CD14-positive monocyte (primary cell): Measurements from ENCODE around the gene IGSF8. TPM values are rescaled to one million over a fixed set of nuclear protein-coding genes. Genes with fewer than 3 reads are reported as not detected.

Experiments used
- DNase-seq, 3 donors: peaks; one replicate each; pipeline ENCODE4 v3.0.0-alpha.2; 2011 to 2022
- H2AFZ ChIP-seq: 2 replicates; pipeline ENCODE4 v1.6.0; 2012; ENCODE audit warnings: mild to moderate bottlenecking, low read depth, low read length, inconsistent platforms; ENCODE audit not compliant: insufficient read depth, poor library complexity, severe bottlenecking
- H3K27ac ChIP-seq, 2 donors: 1 replicate in 1 of 2; 2 replicates in 1 of 2; pipeline ENCODE4 v1.5.1; 2012 to 2013; ENCODE audit warnings: low read length in 2 of 2, control low read depth in 1 of 2, inconsistent platforms in 1 of 2, low read depth in 1 of 2, mild to moderate bottlenecking in 1 of 2
- H3K27me3 ChIP-seq, 2 donors: one replicate each; pipeline versions ENCODE4 v1.6.0 to v1.6.1; 2011 to 2013; ENCODE audit warnings: low read length in 2 of 2; ENCODE audit not compliant: control insufficient read depth in 2 of 2, insufficient read depth in 2 of 2
- H3K36me3 ChIP-seq, 2 donors: replicated peaks in 1 of 2; 1 replicate in 1 of 2; 2 replicates in 1 of 2; pipeline versions ENCODE4 v1.5.1 to v1.6.1; 2012 to 2013; ENCODE audit warnings: low read length in 2 of 2, control low read depth in 1 of 2, inconsistent platforms in 1 of 2, mild to moderate bottlenecking in 1 of 2; ENCODE audit not compliant: insufficient read depth in 2 of 2, control insufficient read depth in 1 of 2
- H3K4me1 ChIP-seq, 2 donors: 1 replicate in 1 of 2; 2 replicates in 1 of 2; pipeline versions ENCODE4 v1.5.1 to v1.6.1; 2012 to 2013; ENCODE audit warnings: low read length in 2 of 2, control low read depth in 1 of 2, inconsistent platforms in 1 of 2, mild to moderate bottlenecking in 1 of 2, moderate library complexity in 1 of 2; ENCODE audit not compliant: insufficient read depth in 2 of 2, control insufficient read depth in 1 of 2
- H3K4me2 ChIP-seq: replicated peaks from 2 replicates; pipeline ENCODE3; 2012; ENCODE audit warnings: low read length, moderate library complexity, mild to moderate bottlenecking; ENCODE audit not compliant: poor library complexity, severe bottlenecking; ENCODE audit errors: extremely low read depth
- H3K4me3 ChIP-seq, 3 experiments: fragments of 200-600 bp in 1 of 3; sonication (generic) in 1 of 3; replicated peaks in 1 of 3; 1 replicate in 2 of 3; 2 replicates in 1 of 3; pipeline ENCODE4 v1.5.1; 2011 to 2013; ENCODE audit warnings: low read length in 3 of 3, mild to moderate bottlenecking in 3 of 3, control low read depth in 2 of 3, low read depth in 2 of 3, inconsistent platforms in 1 of 3, moderate library complexity in 1 of 3
- H3K79me2 ChIP-seq: 2 replicates; pipeline ENCODE4 v1.6.0; 2012; ENCODE audit warnings: mild to moderate bottlenecking, control low read depth, inconsistent platforms, low read length, moderate library complexity; ENCODE audit not compliant: insufficient read depth
- H3K9ac ChIP-seq: 2 replicates; pipeline ENCODE4 v1.6.0; 2017; ENCODE audit warnings: low read length, mild to moderate bottlenecking; ENCODE audit not compliant: insufficient read depth, poor library complexity, severe bottlenecking
- H3K9me3 ChIP-seq, 2 donors: replicated peaks in 1 of 2; 1 replicate in 1 of 2; 2 replicates in 1 of 2; pipeline versions ENCODE4 v1.5.1 to v1.6.1; 2012 to 2013; ENCODE audit warnings: low read length in 2 of 2, control low read depth in 1 of 2; ENCODE audit not compliant: control insufficient read depth in 1 of 2, insufficient read depth in 1 of 2
- H4K20me1 ChIP-seq: 2 replicates; pipeline ENCODE4 v1.6.0; 2012; ENCODE audit warnings: mild to moderate bottlenecking, low read length, control low read depth, moderate library complexity; ENCODE audit not compliant: insufficient read depth
- H3K27ac Mint-ChIP-seq, 7 donors: one replicate each; pipeline ENCODE4 v1.8.0; 2020; ENCODE audit warnings: mild to moderate bottlenecking in 7 of 7, mixed read lengths in 7 of 7, moderate library complexity in 6 of 7, inconsistent platforms in 2 of 7
- H3K27me3 Mint-ChIP-seq, 3 donors: one replicate each; pipeline ENCODE4 v1.8.0; 2021 to 2022; ENCODE audit warnings: low read depth in 3 of 3, mild to moderate bottlenecking in 3 of 3, mixed read lengths in 3 of 3, moderate library complexity in 3 of 3, inconsistent platforms in 1 of 3
- H3K36me3 Mint-ChIP-seq, 2 donors: one replicate each; pipeline ENCODE4 v1.8.0; 2020; ENCODE audit warnings: mixed read lengths in 2 of 2, inconsistent platforms in 1 of 2, mild to moderate bottlenecking in 1 of 2
- H3K4me1 Mint-ChIP-seq: one replicate; pipeline ENCODE4 v1.8.0; 2020; ENCODE audit warnings: mild to moderate bottlenecking, mixed read lengths
- H3K4me3 Mint-ChIP-seq, 2 donors: one replicate each; pipeline ENCODE4 v1.8.0; 2020; ENCODE audit warnings: mild to moderate bottlenecking in 2 of 2, mixed read lengths in 2 of 2, moderate library complexity in 1 of 2
- H3K9me3 Mint-ChIP-seq, 7 donors: one replicate each; pipeline ENCODE4 v1.8.0; 2020 to 2022; ENCODE audit warnings: mixed read lengths in 7 of 7, mild to moderate bottlenecking in 6 of 7, moderate library complexity in 6 of 7, inconsistent platforms in 2 of 7
- WGBS: methylation state at CpG from one replicate; pipeline ENCODE4 v1.1.5; 2013; ENCODE audit warnings: missing lambda C conversion rate; ENCODE audit not compliant: insufficient coverage; 5-methylcytosine and 5-hydroxymethylcytosine counted together
- intact Hi-C, 2 donors: fragments of 100-400 bp; cut with micrococcal nuclease; formaldehyde crosslinking; loops; one replicate each; pipeline versions ENCODE4 v1.15.0 to v1.15.1; 2023
- polyA plus RNA-seq, 3 donors: library from polyadenylated mRNA; depleted of rRNA in 1 of 3; unstranded in 2 of 3; stranded (reverse) in 1 of 3; fragments of 300-500 nt in 2 of 3; fragments of >200 nt in 1 of 3; fragmentation: Illumina TruSeq in 2 of 3; gene quantifications; 1 replicate in 2 of 3; 2 replicates in 1 of 3; pipeline ENCODE4 v1.2.3, GENCODE V29; 2012 to 2021
- TF ChIP-seq, protein P1 (sequence below): fragments of 200-600 bp; IDR thresholded peaks from one replicate; pipeline ENCODE4 v1.8.0; 2022; ENCODE audit warnings: antibody characterized with exemption, mild to moderate bottlenecking

Gene IGSF8
- polyA plus RNA-seq, 3 donors = 9.6 to 23.9 (median 10.8) TPM

DNA sequence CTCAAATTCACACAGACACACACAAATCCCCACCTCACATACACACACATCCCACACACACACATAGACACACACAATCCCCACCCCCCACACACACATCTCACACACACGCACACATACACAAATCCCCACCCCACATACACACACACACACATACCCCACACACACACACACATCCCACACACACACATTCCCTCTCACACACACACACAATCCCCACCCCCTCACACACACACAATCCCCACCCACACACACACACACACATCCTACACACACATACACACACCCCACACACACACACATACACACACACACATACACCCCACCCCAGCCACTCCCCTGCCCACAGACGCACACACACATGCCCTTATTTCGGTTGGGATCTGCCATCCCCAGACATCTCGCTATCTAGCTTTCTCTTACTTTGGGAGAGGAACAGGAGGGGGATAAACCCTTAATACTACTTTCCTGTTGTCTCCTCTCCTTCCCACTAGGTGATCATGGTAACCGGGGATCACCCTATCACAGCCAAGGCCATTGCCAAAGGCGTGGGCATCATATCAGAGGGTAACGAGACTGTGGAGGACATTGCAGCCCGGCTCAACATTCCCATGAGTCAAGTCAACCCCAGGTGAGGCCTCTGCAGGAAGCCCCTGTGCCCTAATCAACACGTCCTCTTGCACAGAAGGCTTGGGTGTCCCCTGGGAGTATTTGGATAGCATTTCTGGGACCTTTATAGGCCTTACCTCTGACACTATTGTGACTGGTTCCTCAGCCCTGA lies 35.8 kb upstream of the IGSF8 start:
- no peak overlapping the region for H3K4me3 ChIP-seq
- Mint-ChIP-seq H3K36me3 (no peaks in the 10 kb centered on the region), H3K27ac (peak overlapping the region in 1 of 7 donors; percentile 26), H3K9me3 (peaks cover 0 to 1% (median 0%) of the 10 kb centered on the region in 7 donors), H3K27me3 (peaks cover 10% of the 10 kb centered on the region in 3 donors), H3K4me3 (no peak overlapping the region), H3K4me1 (peaks cover 9% of the 10 kb centered on the region)
- H3K79me2 ChIP-seq = no peaks in the 10 kb centered on the region
- no peak overlapping the region for H3K4me2 ChIP-seq
- no peak overlapping the region for H3K9ac ChIP-seq
- no peaks in the 10 kb centered on the region for H4K20me1 ChIP-seq
- H3K36me3 ChIP-seq = no peaks in the 10 kb centered on the region
- peak overlapping the region; percentile 0 for H2AFZ ChIP-seq
- WGBS = 100% methylated on average over 3 of the region's 9 CpGs
- intact Hi-C loops = no loop called here
- H3K4me1 ChIP-seq = peaks cover 12 to 13% of the 10 kb centered on the region in 2 donors
- H3K27ac ChIP-seq = no peak overlapping the region
- no peak for DNase-seq
- H3K9me3 ChIP-seq = no peaks in the 10 kb centered on the region
- TF ChIP-seq, protein P1, sequence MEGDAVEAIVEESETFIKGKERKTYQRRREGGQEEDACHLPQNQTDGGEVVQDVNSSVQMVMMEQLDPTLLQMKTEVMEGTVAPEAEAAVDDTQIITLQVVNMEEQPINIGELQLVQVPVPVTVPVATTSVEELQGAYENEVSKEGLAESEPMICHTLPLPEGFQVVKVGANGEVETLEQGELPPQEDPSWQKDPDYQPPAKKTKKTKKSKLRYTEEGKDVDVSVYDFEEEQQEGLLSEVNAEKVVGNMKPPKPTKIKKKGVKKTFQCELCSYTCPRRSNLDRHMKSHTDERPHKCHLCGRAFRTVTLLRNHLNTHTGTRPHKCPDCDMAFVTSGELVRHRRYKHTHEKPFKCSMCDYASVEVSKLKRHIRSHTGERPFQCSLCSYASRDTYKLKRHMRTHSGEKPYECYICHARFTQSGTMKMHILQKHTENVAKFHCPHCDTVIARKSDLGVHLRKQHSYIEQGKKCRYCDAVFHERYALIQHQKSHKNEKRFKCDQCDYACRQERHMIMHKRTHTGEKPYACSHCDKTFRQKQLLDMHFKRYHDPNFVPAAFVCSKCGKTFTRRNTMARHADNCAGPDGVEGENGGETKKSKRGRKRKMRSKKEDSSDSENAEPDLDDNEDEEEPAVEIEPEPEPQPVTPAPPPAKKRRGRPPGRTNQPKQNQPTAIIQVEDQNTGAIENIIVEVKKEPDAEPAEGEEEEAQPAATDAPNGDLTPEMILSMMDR = no peak
- H3K27me3 ChIP-seq = no peaks in the 10 kb centered on the region

DNA sequence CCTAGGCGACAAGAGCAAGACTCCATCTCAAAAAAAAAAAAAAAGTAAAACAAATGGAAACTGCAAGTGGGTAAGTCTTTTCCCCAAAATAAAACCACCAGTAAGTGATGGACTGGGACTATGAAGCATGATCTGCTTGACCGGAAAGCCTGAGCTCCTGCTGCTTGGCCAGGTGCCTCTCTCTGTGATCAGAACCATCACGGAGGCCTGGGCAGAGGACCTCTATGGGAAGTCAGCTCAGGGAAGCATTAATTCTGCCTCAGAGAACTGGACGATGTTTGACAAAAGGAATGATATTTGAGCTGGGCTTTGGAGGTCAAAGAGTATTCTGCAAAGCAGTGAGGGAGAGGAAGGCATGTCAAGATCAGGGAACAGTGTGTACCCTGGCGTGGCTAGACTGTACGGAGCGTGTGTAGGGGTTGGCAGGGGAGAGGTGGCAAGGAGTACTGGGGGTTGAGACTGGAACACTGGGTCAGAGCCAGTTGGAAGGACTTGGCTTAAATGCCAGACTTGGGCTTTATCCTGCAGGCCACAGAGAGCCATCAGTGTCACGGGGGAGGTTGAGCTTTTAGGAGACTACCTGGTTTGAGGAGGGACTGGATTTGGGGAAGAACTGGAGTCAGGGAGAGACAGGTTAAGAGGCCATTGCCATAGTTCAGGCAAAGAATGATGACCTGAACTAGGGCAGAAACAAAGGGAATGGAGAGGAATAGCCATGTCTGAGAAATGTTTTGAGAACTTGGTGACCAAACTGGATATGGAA lies 33.6 kb upstream of the IGSF8 start:
- Mint-ChIP-seq H3K4me3 (no peak overlapping the region), H3K27ac (peak overlapping the region in 1 of 7 donors; percentile 30), H3K36me3 (no peaks in the 10 kb centered on the region)

More for the DNA sequence above, 33.6 kb upstream of the IGSF8 start:
- Mint-ChIP-seq H3K9me3 (peaks cover 0 to 1% (median 0%) of the 10 kb centered on the region in 7 donors), H3K4me1 (peaks cover 9% of the 10 kb centered on the region), H3K27me3 (peaks cover 9 to 11% (median 10%) of the 10 kb centered on the region in 3 donors)
- Histone ChIP-seq H3K27me3 (no peaks in the 10 kb centered on the region), H4K20me1 (no peaks in the 10 kb centered on the region), H3K4me3 (no peak overlapping the region), H2AFZ (no peak overlapping the region), H3K79me2 (no peaks in the 10 kb centered on the region), H3K9me3 (no peaks in the 10 kb centered on the region), H3K9ac (no peak overlapping the region), H3K4me1 (peaks cover 12 to 13% of the 10 kb centered on the region in 2 donors), H3K4me2 (no peak overlapping the region), H3K27ac (no peak overlapping the region), H3K36me3 (no peaks in the 10 kb centered on the region)
- no peak for DNase-seq
- 94% methylated on average over 7 of the region's 8 CpGs for WGBS
- TF ChIP-seq, protein P1 = no peak
- intact Hi-C loops = no loop called here
